WTC11 (cell line): ENCODE measurements around the gene FRS2. TPM values are rescaled to one million over a fixed set of nuclear protein-coding genes. Genes with fewer than 3 reads are reported as not detected.

Experiments used
- ATAC-seq: fragments of 200-7000 bp; cut with Tn5 transposase; 2 replicates; pipeline ENCODE4 v1.10.0; 2021; ENCODE audit warnings: mild to moderate bottlenecking, moderate library complexity
- CTCF ChIA-PET: fragments of 300-600 bp; sonication (Branson Sonifier 250); formaldehyde crosslinking; loops from one replicate; lab custom pipeline; 2021; ENCODE audit warnings: antibody characterized with exemption; lab: Charles Lee
- POLR2A ChIA-PET: fragments of 350-600 bp; sonication (Branson Sonifier 250); formaldehyde crosslinking; loops from one replicate; lab custom pipeline; 2021; ENCODE audit warnings: antibody characterized with exemption; lab: Charles Lee
- DNase-seq: peaks from one replicate; pipeline ENCODE4 v3.0.0; 2021; ENCODE audit warnings: low spot score
- H3K27ac Mint-ChIP-seq: 2 replicates; pipeline ENCODE4 v1.8.0; 2021; ENCODE audit warnings: mixed read lengths
- H3K27me3 Mint-ChIP-seq: 2 replicates; pipeline ENCODE4 v1.8.0; 2021; ENCODE audit warnings: low read depth, mild to moderate bottlenecking, moderate library complexity, mixed read lengths
- H3K36me3 Mint-ChIP-seq: 2 replicates; pipeline ENCODE4 v1.8.0; 2021; ENCODE audit warnings: mixed read lengths
- H3K4me1 Mint-ChIP-seq: 2 replicates; pipeline ENCODE4 v1.8.0; 2022; ENCODE audit warnings: mixed read lengths
- H3K4me3 Mint-ChIP-seq: 2 replicates; pipeline ENCODE4 v1.8.0; 2021; ENCODE audit warnings: mild to moderate bottlenecking, moderate library complexity, mixed read lengths
- H3K9me3 Mint-ChIP-seq: 2 replicates; pipeline ENCODE4 v1.8.0; 2021; ENCODE audit warnings: mixed read lengths
- AR ChIP-seq: fragments of 250-450 bp; sonication (Bioruptor Pico); IDR thresholded peaks from 2 replicates; pipeline ENCODE4 v1.9.0; 2021; ENCODE audit warnings: mild to moderate bottlenecking
- E2F1 ChIP-seq: sonication (generic); formaldehyde crosslinking; IDR thresholded peaks from 2 replicates; pipeline ENCODE4 v1.8.0; 2022; ENCODE audit warnings: mild to moderate bottlenecking, missing genetic modification reagents
- ELF4 ChIP-seq: sonication (generic); formaldehyde crosslinking; IDR thresholded peaks from 2 replicates; pipeline ENCODE4 v1.8.1; 2022; ENCODE audit warnings: low read depth, mild to moderate bottlenecking, moderate library complexity, missing genetic modification reagents
- EMX1 ChIP-seq: fragments of 250-450 bp; sonication (Bioruptor Pico); IDR thresholded peaks from 2 replicates; pipeline ENCODE4 v1.8.0; 2021; ENCODE audit warnings: mild to moderate bottlenecking
- FOXK1 ChIP-seq: sonication (generic); formaldehyde crosslinking; IDR thresholded peaks from 2 replicates; pipeline ENCODE4 v1.8.0; 2022; ENCODE audit warnings: mild to moderate bottlenecking, moderate library complexity, missing genetic modification reagents
- GABPB1 ChIP-seq: sonication (generic); formaldehyde crosslinking; IDR thresholded peaks from 2 replicates; pipeline ENCODE4 v1.8.1; 2023; ENCODE audit warnings: mild to moderate bottlenecking, missing genetic modification reagents
- IRF2 ChIP-seq: sonication (generic); formaldehyde crosslinking; IDR thresholded peaks from 2 replicates; pipeline ENCODE4 v1.8.0; 2022; ENCODE audit warnings: low read depth, missing genetic modification reagents, borderline replicate concordance
- NR1H2 ChIP-seq: sonication (generic); formaldehyde crosslinking; IDR thresholded peaks from 2 replicates; pipeline ENCODE4 v1.9.0; 2021; ENCODE audit warnings: mild to moderate bottlenecking, moderate library complexity, missing genetic modification reagents
- PRDM15 ChIP-seq: sonication (generic); formaldehyde crosslinking; IDR thresholded peaks from 2 replicates; pipeline ENCODE4 v1.8.0; 2022; ENCODE audit warnings: missing genetic modification reagents
- RELA ChIP-seq: sonication (generic); formaldehyde crosslinking; IDR thresholded peaks from 2 replicates; pipeline ENCODE4 v1.8.1; 2022; ENCODE audit warnings: missing genetic modification reagents, mild to moderate bottlenecking, borderline replicate concordance
- SMAD4 ChIP-seq: sonication (generic); formaldehyde crosslinking; IDR thresholded peaks from 2 replicates; pipeline ENCODE4 v1.8.0; 2022; ENCODE audit warnings: mild to moderate bottlenecking, missing genetic modification reagents
- SOX15 ChIP-seq: fragments of 250-450 bp; sonication (Bioruptor Pico); IDR thresholded peaks from 2 replicates; pipeline ENCODE4 v1.9.0; 2021; ENCODE audit warnings: mild to moderate bottlenecking
- TCF7 ChIP-seq: sonication (generic); formaldehyde crosslinking; IDR thresholded peaks from 2 replicates; pipeline ENCODE4 v1.8.0; 2022; ENCODE audit warnings: mild to moderate bottlenecking, low read depth, missing genetic modification reagents, moderate library complexity
- TEAD4 ChIP-seq: sonication (generic); formaldehyde crosslinking; IDR thresholded peaks from 2 replicates; pipeline ENCODE4 v1.8.0; 2022; ENCODE audit warnings: mild to moderate bottlenecking, missing genetic modification reagents
- ZNF396 ChIP-seq: fragments of 250-450 bp; sonication (Bioruptor Pico); IDR thresholded peaks from 2 replicates; pipeline ENCODE4 v1.8.0; 2021; ENCODE audit warnings: mild to moderate bottlenecking, moderate library complexity, borderline replicate concordance
- ZNF416 ChIP-seq: fragments of 250-450 bp; sonication (Bioruptor Pico); IDR thresholded peaks from 2 replicates; pipeline ENCODE4 v1.9.0; 2021; ENCODE audit warnings: mild to moderate bottlenecking, inconsistent platforms
- ZNF425 ChIP-seq: fragments of 250-450 bp; sonication (Bioruptor Pico); conservative IDR thresholded peaks from 2 replicates; pipeline ENCODE4 v1.9.0; 2021; ENCODE audit warnings: mild to moderate bottlenecking
- total RNA-seq: library from RNA; stranded (reverse); gene quantifications from 3 replicates; pipeline ENCODE4 v1.2.3, GENCODE V29; 2021
- TF ChIP-seq, protein P1 (sequence below): sonication (generic); formaldehyde crosslinking; IDR thresholded peaks from 2 replicates; pipeline ENCODE4 v1.8.0; 2023; ENCODE audit warnings: mild to moderate bottlenecking, missing genetic modification reagents

FRS2 gene
- total RNA-seq, 1 experiment from 2014 or later = 26.1 TPM

DNA sequence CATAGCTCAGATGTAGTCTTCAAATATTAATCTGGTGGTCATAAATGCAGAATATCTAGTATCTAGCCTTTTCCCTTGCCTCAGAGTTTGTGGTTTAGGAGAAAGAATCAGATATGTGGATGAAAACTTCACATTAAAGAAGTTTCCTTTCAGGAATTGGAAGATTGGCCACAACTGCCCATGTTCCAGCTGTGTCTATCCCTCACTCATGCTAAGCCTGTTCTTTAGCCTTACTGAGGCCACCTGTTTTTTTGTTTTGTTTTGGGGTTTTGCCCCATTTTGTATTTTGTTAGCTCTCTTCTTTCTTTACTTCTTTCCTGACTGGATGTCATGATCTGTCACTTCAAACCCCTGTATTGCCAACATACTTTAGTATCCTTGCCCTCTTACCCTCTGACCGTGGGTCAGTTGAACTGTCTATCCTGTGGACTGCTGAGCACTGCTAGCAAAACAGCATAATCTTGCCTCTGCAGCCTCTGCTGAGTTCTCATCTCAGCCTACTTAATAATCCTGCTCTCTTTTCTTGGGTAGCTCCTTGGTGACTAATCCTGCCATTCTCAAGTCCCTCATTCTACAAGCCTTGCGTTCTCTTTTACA, 93.1 kb downstream of the FRS2 start:
- ATAC-seq = no peak
- TF ChIP-seq E2F1 (CRISPR knock-in tag) = no peak
- TF ChIP-seq TCF7 (CRISPR knock-in tag) = no peak
- no peak for TF ChIP-seq RELA (CRISPR knock-in tag)
- no peak for TF ChIP-seq ELF4
- TF ChIP-seq PRDM15 (CRISPR knock-in tag) = no peak
- no peak for TF ChIP-seq NR1H2 (CRISPR knock-in tag)
- no peak for TF ChIP-seq TEAD4 (CRISPR knock-in tag)
- TF ChIP-seq ZNF425 = no peak
- no peak for TF ChIP-seq GABPB1 (CRISPR knock-in tag)
- no peak for TF ChIP-seq FOXK1 (CRISPR knock-in tag)
- no peak for TF ChIP-seq IRF2 (CRISPR knock-in tag)
- no peak for TF ChIP-seq ZNF416
- no peak for TF ChIP-seq EMX1 (CRISPR knock-in tag)
- TF ChIP-seq AR = no peak
- no peak for TF ChIP-seq SOX15 (CRISPR knock-in tag)
- no peak for TF ChIP-seq ZNF396 (CRISPR knock-in tag)
- TF ChIP-seq, protein P1, sequence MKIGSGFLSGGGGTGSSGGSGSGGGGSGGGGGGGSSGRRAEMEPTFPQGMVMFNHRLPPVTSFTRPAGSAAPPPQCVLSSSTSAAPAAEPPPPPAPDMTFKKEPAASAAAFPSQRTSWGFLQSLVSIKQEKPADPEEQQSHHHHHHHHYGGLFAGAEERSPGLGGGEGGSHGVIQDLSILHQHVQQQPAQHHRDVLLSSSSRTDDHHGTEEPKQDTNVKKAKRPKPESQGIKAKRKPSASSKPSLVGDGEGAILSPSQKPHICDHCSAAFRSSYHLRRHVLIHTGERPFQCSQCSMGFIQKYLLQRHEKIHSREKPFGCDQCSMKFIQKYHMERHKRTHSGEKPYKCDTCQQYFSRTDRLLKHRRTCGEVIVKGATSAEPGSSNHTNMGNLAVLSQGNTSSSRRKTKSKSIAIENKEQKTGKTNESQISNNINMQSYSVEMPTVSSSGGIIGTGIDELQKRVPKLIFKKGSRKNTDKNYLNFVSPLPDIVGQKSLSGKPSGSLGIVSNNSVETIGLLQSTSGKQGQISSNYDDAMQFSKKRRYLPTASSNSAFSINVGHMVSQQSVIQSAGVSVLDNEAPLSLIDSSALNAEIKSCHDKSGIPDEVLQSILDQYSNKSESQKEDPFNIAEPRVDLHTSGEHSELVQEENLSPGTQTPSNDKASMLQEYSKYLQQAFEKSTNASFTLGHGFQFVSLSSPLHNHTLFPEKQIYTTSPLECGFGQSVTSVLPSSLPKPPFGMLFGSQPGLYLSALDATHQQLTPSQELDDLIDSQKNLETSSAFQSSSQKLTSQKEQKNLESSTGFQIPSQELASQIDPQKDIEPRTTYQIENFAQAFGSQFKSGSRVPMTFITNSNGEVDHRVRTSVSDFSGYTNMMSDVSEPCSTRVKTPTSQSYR (CRISPR knock-in tag) = no peak
- TF ChIP-seq SMAD4 (CRISPR knock-in tag) = no peak
- TF ChIP-seq, all 79 proteins: peak for 0
- Mint-ChIP-seq H3K4me3 (no peak overlapping the region), H3K4me1 (peaks cover 3% of the 10 kb centered on the region; the same call in 1 of the 2 replicates), H3K9me3 (no peaks in the 10 kb centered on the region), H3K27me3 (no peaks in the 10 kb centered on the region), H3K36me3 (peaks cover 3% of the 10 kb centered on the region; the same call in 1 of the 2 replicates), H3K27ac (peak overlapping the region; percentile 5; the same call in 1 of the 2 replicates)
- POLR2A ChIA-PET = no interaction called here
- CTCF ChIA-PET = interaction anchor here (3.2 kb wide), 1 partner anchor 7 kb away, joined by 12 read pairs; no protein-coding TSS in a partner anchor
- no peak for DNase-seq
